ENCODE data around the gene MYMK. TPM values are rescaled to one million over a fixed set of nuclear protein-coding genes. Genes with fewer than 3 reads are reported as not detected.

MYMK gene
- total and polyA plus RNA-seq, 8 donors, result not detected

- no peak for DNase-seq
- Histone ChIP-seq H3K27ac (no peak overlapping the region), H3K9me3 (no peaks in the 10 kb centered on the region), H3K36me3 (peaks cover 0 to 18% (median 0%) of the 10 kb centered on the region in 4 donors), H3K4me1 (peaks cover 4 to 21% (median 14%) of the 10 kb centered on the region in 4 donors), H3K27me3 (peaks cover 0 to 5% (median 0%) of the 10 kb centered on the region in 3 donors), H3K4me3 (no peak overlapping the region)
- TF ChIP-seq CTCF (IDR thresholded peaks at IDR 0.05) (no peak), EP300 (IDR thresholded peaks at IDR 0.05) (no peak), POLR2A (IDR thresholded peaks at IDR 0.05) (no peak), POLR2AphosphoS5 (IDR thresholded peaks at IDR 0.05) (no peak)
- 83 to 93% (median 87%) methylated on average over 8 of the region's 8 CpGs for WGBS, 5 donors
- intact Hi-C loops (cut with DNase I; ENCODE audit: low total_unique reads), result no loop called here
These were observed 30.0 kb upstream of the MYMK start for GRCh38 chr9:133554729-133555128.

GRCh38 chr9:133553973-133554713, 29.4 kb upstream of the MYMK start:
- TF ChIP-seq POLR2A (IDR thresholded peaks at IDR 0.05), result no peak
- TF ChIP-seq POLR2AphosphoS5 (IDR thresholded peaks at IDR 0.05), result no peak
- TF ChIP-seq CTCF (IDR thresholded peaks at IDR 0.05), result no peak
- no peak for TF ChIP-seq EP300 (IDR thresholded peaks at IDR 0.05)
- intact Hi-C loops (cut with DNase I; ENCODE audit: low total_unique reads), result no loop called here
- no peaks in the 10 kb centered on the region for H3K9me3 ChIP-seq
- H3K27me3 ChIP-seq, result peaks cover 0 to 5% (median 0%) of the 10 kb centered on the region in 3 donors
- 78 to 90% (median 82%) methylated on average over 9 to 31 of the region's 31 CpGs for WGBS, 5 donors
- H3K4me3 ChIP-seq, result no peak overlapping the region
- peaks cover 0 to 18% (median 0%) of the 10 kb centered on the region in 4 donors for H3K36me3 ChIP-seq
- no peak for DNase-seq
- no peak overlapping the region for H3K27ac ChIP-seq
- H3K4me1 ChIP-seq, result peaks cover 4 to 19% (median 14%) of the 10 kb centered on the region in 4 donors

GRCh38 chr9:133553123-133553522, 28.4 kb upstream of the MYMK start:
- Histone ChIP-seq H3K4me1 (peaks cover 0 to 9% (median 5%) of the 10 kb centered on the region in 4 donors), H3K4me3 (no peak overlapping the region), H3K9me3 (no peaks in the 10 kb centered on the region), H3K27me3 (peaks cover 0 to 5% (median 0%) of the 10 kb centered on the region in 3 donors), H3K27ac (no peak overlapping the region), H3K36me3 (peaks cover 0 to 18% (median 0%) of the 10 kb centered on the region in 4 donors)
- 85 to 90% (median 88%) methylated on average over 10 of the region's 10 CpGs for WGBS, 5 donors
- intact Hi-C loops (cut with DNase I; ENCODE audit: low total_unique reads), result no loop called here
- no peak for TF ChIP-seq CTCF (IDR thresholded peaks at IDR 0.05)
- TF ChIP-seq POLR2AphosphoS5 (IDR thresholded peaks at IDR 0.05), result no peak
- no peak for TF ChIP-seq POLR2A (IDR thresholded peaks at IDR 0.05)
- no peak for TF ChIP-seq EP300 (IDR thresholded peaks at IDR 0.05)
- DNase-seq, result no peak

- peaks cover 0 to under 1% (median 0%) of the 10 kb centered on the region in 4 donors for H3K4me1 ChIP-seq
- H3K4me3 ChIP-seq, result no peak overlapping the region
- no peak overlapping the region for H3K27ac ChIP-seq
- intact Hi-C loops (cut with DNase I; ENCODE audit: low total_unique reads), result no loop called here
- peaks cover 0 to 26% (median 0%) of the 10 kb centered on the region in 4 donors for H3K36me3 ChIP-seq
- WGBS, 5 donors, result 75 to 89% (median 85%) methylated on average over 8 of the region's 8 CpGs
- no peaks in the 10 kb centered on the region for H3K9me3 ChIP-seq
- peaks cover 0 to 5% (median 0%) of the 10 kb centered on the region in 3 donors for H3K27me3 ChIP-seq
- TF ChIP-seq EP300 (IDR thresholded peaks at IDR 0.05) (no peak), CTCF (IDR thresholded peaks at IDR 0.05) (no peak), POLR2A (IDR thresholded peaks at IDR 0.05) (no peak), POLR2AphosphoS5 (IDR thresholded peaks at IDR 0.05) (no peak)
- no peak for DNase-seq
These were observed 27.5 kb upstream of the MYMK start for GRCh38 chr9:133552236-133552635.

Data from stomach (tissue), 9 donors.